Fibroblast of pulmonary artery (primary cell): ENCODE results near the gene SPG21.

Experiments used
- DNase-seq: peaks from one replicate; pipeline ENCODE4 v3.0.0-alpha.2; 2010; ENCODE audit warnings: low read depth
- H3K4me3 ChIP-seq: replicated peaks from 2 replicates; pipeline ENCODE4 v1.5.1; 2011; ENCODE audit warnings: low read depth, mild to moderate bottlenecking, control low read depth, low read length, moderate library complexity
- CTCF ChIP-seq: IDR thresholded peaks from 2 replicates; pipeline ENCODE4 v1.5.1; 2011; ENCODE audit warnings: mild to moderate bottlenecking, control low read depth, low read length, inconsistent platforms; ENCODE audit errors: missing control alignments

Gene SPG21

GRCh38 chr15:64921711-64922110 is 68.0 kb downstream of the SPG21 start:
- H3K4me3 ChIP-seq = no peak overlapping the region
- no peak for DNase-seq
- no peak for TF ChIP-seq CTCF

- no peak overlapping the region for H3K4me3 ChIP-seq
- no peak for DNase-seq
- no peak for TF ChIP-seq CTCF
Observed at GRCh38 chr15:64919721-64920120, 70.0 kb downstream of the SPG21 start.

- H3K4me3 ChIP-seq = no peak overlapping the region
- DNase-seq = no peak
- TF ChIP-seq CTCF = no peak
Observed at GRCh38 chr15:64917211-64917610, 72.5 kb downstream of the SPG21 start.

GRCh38 chr15:64916365-64916764 is 73.3 kb downstream of the SPG21 start:
- H3K4me3 ChIP-seq = no peak overlapping the region
- no peak for TF ChIP-seq CTCF
- no peak for DNase-seq

GRCh38 chr15:64915518-64916227 is 74.0 kb downstream of the SPG21 start:
- DNase-seq = no peak
- H3K4me3 ChIP-seq = no peak overlapping the region
- TF ChIP-seq CTCF = no peak
